SU-DHL-6 (cell line): ENCODE results near the gene WDR5.

Experiments used
- H2AFZ ChIP-seq: fragments of 200-600 bp; sonication (generic); 2 replicates; pipeline ENCODE4 v1.6.1; 2014; ENCODE audit warnings: low read depth, mild to moderate bottlenecking, moderate library complexity, mixed read lengths, antibody characterized with exemption, low read length; ENCODE audit not compliant: severe bottlenecking
- H3F3A ChIP-seq: fragments of 200-600 bp; shearing (Covaris generic); 2 replicates; pipeline ENCODE4 v1.6.0; 2016; ENCODE audit warnings: antibody characterized with exemption, mild to moderate bottlenecking; ENCODE audit not compliant: insufficient read depth
- H3K27ac ChIP-seq: fragments of 200-600 bp; sonication (generic); 2 replicates; pipeline ENCODE4 v1.5.1; 2016; ENCODE audit warnings: low read depth, mild to moderate bottlenecking, low read length, moderate library complexity, mixed read lengths
- H3K27me3 ChIP-seq: fragments of 200-600 bp; sonication (generic), shearing (Covaris generic); 2 replicates; pipeline ENCODE4 v1.6.0; 2014; ENCODE audit warnings: mild to moderate bottlenecking, low read length
- H3K36me3 ChIP-seq: fragments of 200-600 bp; sonication (generic); 2 replicates; pipeline ENCODE4 v1.6.1; 2014; ENCODE audit warnings: mild to moderate bottlenecking, low read length, mixed read lengths
- H3K4me2 ChIP-seq: fragments of 300-600, 200-600 bp; shearing (Covaris generic), sonication (generic); 2 replicates; pipeline ENCODE4 v1.6.0; 2014; ENCODE audit warnings: low read length, low read depth, mild to moderate bottlenecking; ENCODE audit not compliant: poor library complexity, severe bottlenecking
- H3K4me3 ChIP-seq: fragments of 200-600 bp; sonication (generic); 2 replicates; pipeline ENCODE4 v1.5.1; 2014; ENCODE audit warnings: antibody characterized with exemption, low read length, mild to moderate bottlenecking, mixed read lengths; ENCODE audit not compliant: insufficient read depth, poor library complexity, severe bottlenecking
- H3K79me2 ChIP-seq: fragments of 200-600 bp; sonication (generic); 2 replicates; pipeline ENCODE4 v1.6.1; 2014; ENCODE audit warnings: mild to moderate bottlenecking, low read length, moderate library complexity; ENCODE audit not compliant: insufficient read depth
- H3K9ac ChIP-seq: fragments of 200-600 bp; sonication (generic); 2 replicates; pipeline ENCODE4 v1.7.0; 2014; ENCODE audit warnings: mild to moderate bottlenecking, low read length
- H3K9me2 ChIP-seq: fragments of 200-600 bp; sonication (generic); replicated peaks from 2 replicates; pipeline ENCODE4 v1.6.1; 2014; ENCODE audit warnings: low read length; ENCODE audit not compliant: insufficient read depth
- H3K9me3 ChIP-seq: fragments of 200-600 bp; sonication (generic); 2 replicates; pipeline ENCODE4 v1.6.1; 2014; ENCODE audit warnings: low read length, mixed read lengths; ENCODE audit not compliant: insufficient read depth
- H4K20me1 ChIP-seq: fragments of 200-600 bp; sonication (generic); 2 replicates; pipeline ENCODE4 v1.6.1; 2014; ENCODE audit warnings: low read depth, mild to moderate bottlenecking, antibody characterized with exemption, low read length, moderate library complexity, mixed read lengths
- CTCF ChIP-seq: fragments of 200-600 bp; sonication (generic); IDR thresholded peaks from one replicate; pipeline ENCODE4 v1.5.1; 2017; ENCODE audit warnings: antibody characterized with exemption, mild to moderate bottlenecking, low read length, moderate library complexity; ENCODE audit not compliant: insufficient read depth, poor library complexity, severe bottlenecking
- EZH2phosphoT487 ChIP-seq: fragments of 200-600 bp; sonication (generic), shearing (Covaris generic); conservative IDR thresholded peaks from 2 replicates; pipeline ENCODE4 v1.6.1; 2018; ENCODE audit warnings: mild to moderate bottlenecking, antibody characterized with exemption, low read length, moderate library complexity, mixed read lengths

WDR5 gene

DNA sequence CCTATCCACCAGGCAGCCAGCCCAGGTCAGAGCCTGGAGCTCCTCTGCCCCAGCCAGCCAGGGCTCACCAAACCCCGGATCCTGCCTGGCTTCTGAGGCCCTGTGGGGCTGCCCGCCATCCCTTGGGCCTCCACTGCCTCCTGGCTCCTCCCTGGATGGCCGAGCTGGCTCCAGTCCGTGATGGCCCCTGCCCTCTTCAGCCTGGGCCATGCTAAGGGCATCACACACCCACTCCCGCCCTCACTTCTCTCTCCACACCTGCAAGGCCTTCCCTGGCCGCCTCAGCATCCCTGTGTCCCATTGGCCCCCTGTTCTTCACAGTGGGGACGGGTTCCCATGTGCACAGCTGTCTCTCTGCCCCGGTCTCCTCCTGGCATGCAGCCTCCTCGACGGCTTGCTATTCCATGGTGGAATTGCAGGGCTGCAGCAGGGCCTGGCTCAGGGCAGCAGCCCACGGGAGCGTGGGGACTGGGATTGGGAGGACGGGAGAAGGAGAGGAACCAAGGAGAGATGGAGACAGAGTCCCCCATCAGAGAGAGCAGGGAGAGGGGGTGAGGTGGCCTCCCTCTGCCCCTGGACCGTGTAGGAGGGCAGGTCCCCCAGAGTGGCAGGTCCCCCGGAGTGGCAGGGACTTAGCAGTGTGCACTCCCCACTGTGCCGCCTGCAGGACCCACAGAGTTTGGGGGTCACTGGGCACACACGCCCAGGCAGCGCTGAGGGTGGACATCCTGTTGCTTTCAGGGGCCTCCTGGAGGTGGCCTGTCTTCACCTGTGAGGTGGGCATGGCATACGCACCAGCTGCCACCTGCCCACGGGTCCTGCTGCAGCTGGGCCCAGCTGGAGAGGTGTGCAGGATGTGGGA lies 45.1 kb downstream of the WDR5 start:
- no peak overlapping the region for H3K4me3 ChIP-seq
- no peaks in the 10 kb centered on the region for H3K27me3 ChIP-seq
- no peak overlapping the region for H3K9ac ChIP-seq
- H3K4me2 ChIP-seq = no peak overlapping the region
- H4K20me1 ChIP-seq = no peaks in the 10 kb centered on the region
- no peaks in the 10 kb centered on the region for H3K9me3 ChIP-seq
- TF ChIP-seq EZH2phosphoT487 = no peak
- no peak for TF ChIP-seq CTCF
- no peaks in the 10 kb centered on the region for H3K79me2 ChIP-seq
- H2AFZ ChIP-seq = no peak overlapping the region
- no peak overlapping the region for H3K27ac ChIP-seq
- H3K9me2 ChIP-seq = no peaks in the 10 kb centered on the region
- H3F3A ChIP-seq = no peaks in the 10 kb centered on the region
- no peaks in the 10 kb centered on the region for H3K36me3 ChIP-seq

DNA sequence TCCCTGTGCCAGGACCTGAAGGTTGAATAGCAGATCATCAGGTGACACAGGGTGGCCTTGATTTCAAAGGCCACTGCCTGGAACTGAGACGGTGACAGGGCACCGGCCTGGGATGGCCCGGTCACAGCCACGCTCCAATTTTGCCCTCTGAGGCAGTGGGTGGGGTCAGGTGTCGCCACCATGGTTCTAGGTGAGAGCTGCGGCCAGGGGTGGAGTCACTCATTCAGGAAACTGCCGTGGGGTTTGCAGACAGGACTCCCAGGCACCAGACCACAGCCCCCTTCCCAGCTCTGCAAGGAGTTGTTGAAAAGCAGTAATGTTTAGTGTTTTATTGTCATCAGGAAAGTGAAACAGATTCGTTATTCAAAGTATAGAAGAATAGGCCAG lies 45.8 kb downstream of the WDR5 start:
- Histone ChIP-seq H3K27me3 (no peaks in the 10 kb centered on the region), H3K9me3 (no peaks in the 10 kb centered on the region), H3K4me2 (no peak overlapping the region), H3F3A (no peaks in the 10 kb centered on the region), H4K20me1 (no peaks in the 10 kb centered on the region), H3K36me3 (no peaks in the 10 kb centered on the region), H3K9ac (no peak overlapping the region), H2AFZ (no peak overlapping the region), H3K9me2 (no peaks in the 10 kb centered on the region), H3K79me2 (no peaks in the 10 kb centered on the region), H3K4me3 (no peak overlapping the region), H3K27ac (no peak overlapping the region)
- TF ChIP-seq EZH2phosphoT487 (no peak), CTCF (no peak)

DNA sequence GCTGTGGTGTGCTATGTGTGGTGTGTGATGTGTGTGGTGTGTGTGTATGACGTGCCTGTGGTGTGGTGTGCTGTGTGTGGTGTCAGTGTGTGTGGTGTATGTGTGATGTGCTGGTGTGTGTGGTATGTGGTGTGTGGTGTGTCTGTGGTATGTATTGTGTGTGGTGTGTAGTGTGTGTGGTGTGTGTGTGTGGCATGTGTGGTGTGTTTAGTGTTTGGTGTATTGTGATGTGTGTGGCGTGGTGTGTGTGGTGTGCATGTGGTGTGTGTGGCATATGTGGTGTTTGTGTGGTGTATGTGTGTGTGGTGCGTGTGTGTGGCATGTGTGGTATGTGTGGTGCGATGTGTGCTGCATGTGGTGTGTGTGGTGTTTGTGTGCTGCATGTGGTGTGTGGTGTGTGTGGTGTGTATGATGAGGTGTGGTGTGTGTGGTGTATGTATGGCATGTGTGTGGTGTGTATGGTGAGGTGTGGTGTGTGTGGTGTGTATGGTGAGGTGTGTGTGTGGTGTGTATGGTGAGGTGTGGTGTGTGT lies 46.7 kb downstream of the WDR5 start:
- Histone ChIP-seq H3K36me3 (no peaks in the 10 kb centered on the region), H3F3A (no peaks in the 10 kb centered on the region), H3K27me3 (no peaks in the 10 kb centered on the region), H3K79me2 (no peaks in the 10 kb centered on the region), H3K4me3 (no peak overlapping the region), H3K9me2 (no peaks in the 10 kb centered on the region), H4K20me1 (no peaks in the 10 kb centered on the region), H3K4me2 (no peak overlapping the region), H3K9me3 (no peaks in the 10 kb centered on the region), H3K27ac (no peak overlapping the region), H2AFZ (no peak overlapping the region), H3K9ac (no peak overlapping the region)
- TF ChIP-seq CTCF (no peak), EZH2phosphoT487 (no peak)
